Loucy (cell line): ENCODE results near the gene WNT4.

Source experiments
- CTCF ChIP-seq: fragments of 200-600 bp; sonication (generic); conservative IDR thresholded peaks from 2 replicates; pipeline ENCODE4 v1.5.1; 2014; ENCODE audit warnings: mild to moderate bottlenecking, antibody characterized with exemption, low read length
- EZH2phosphoT487 ChIP-seq: fragments of 200-600 bp; IDR thresholded peaks from 2 replicates; pipeline ENCODE4 v1.6.1; 2018; ENCODE audit warnings: antibody characterized with exemption, mild to moderate bottlenecking, moderate library complexity, borderline replicate concordance

GRCh38 chr1:22139817-22140216 lies 3.1 kb downstream of the WNT4 start:
- no peak for TF ChIP-seq CTCF
- no peak for TF ChIP-seq EZH2phosphoT487
